GM23338 (cell line): Measurements from ENCODE around the gene KIF1A. TPM values are rescaled to one million over a fixed set of nuclear protein-coding genes. Genes with fewer than 3 reads are reported as not detected.

Experiments used
- ATAC-seq: fragments of 200-7000 bp; cut with Tn5 transposase; 3 replicates; pipeline ENCODE4 v1.9.1; 2020
- DNase-seq: peaks from one replicate; pipeline ENCODE4 v3.0.0-alpha.2; 2015; ENCODE audit warnings: low spot score
- H2AFZ ChIP-seq: fragments of 200-600 bp; sonication (generic); 2 replicates; pipeline ENCODE4 v1.8.0; 2016; ENCODE audit warnings: antibody characterized with exemption, mild to moderate bottlenecking, moderate library complexity
- H3F3A ChIP-seq: fragments of 200-600 bp; sonication (generic); replicated peaks from 2 replicates; pipeline ENCODE4 v1.8.0; 2017; ENCODE audit warnings: antibody characterized with exemption, mixed run types, low read depth
- H3K27ac ChIP-seq: fragments of 200-600 bp; sonication (generic); 2 replicates; pipeline ENCODE4 v1.6.1; 2016; ENCODE audit warnings: low read depth
- H3K27me3 ChIP-seq: fragments of 200-600 bp; sonication (generic); 2 replicates; pipeline ENCODE4 v1.8.0; 2016; ENCODE audit warnings: mild to moderate bottlenecking, mixed run types, moderate library complexity; ENCODE audit not compliant: insufficient read depth
- H3K36me3 ChIP-seq: fragments of 200-600 bp; sonication (generic); 2 replicates; pipeline ENCODE4 v1.8.0; 2016; ENCODE audit warnings: mild to moderate bottlenecking; ENCODE audit not compliant: insufficient read depth
- H3K4me1 ChIP-seq: fragments of 200-600 bp; sonication (generic); 2 replicates; pipeline ENCODE4 v1.8.0; 2016; ENCODE audit warnings: mild to moderate bottlenecking, moderate library complexity; ENCODE audit not compliant: insufficient read depth
- H3K4me2 ChIP-seq: fragments of 200-600 bp; sonication (generic); 2 replicates; pipeline ENCODE4 v1.7.1; 2017; ENCODE audit warnings: mixed run types
- H3K4me3 ChIP-seq: fragments of 200-600 bp; sonication (generic); 2 replicates; pipeline ENCODE4 v1.6.1; 2016; ENCODE audit warnings: mixed run types
- H3K79me2 ChIP-seq: fragments of 200-600 bp; sonication (generic); replicated peaks from 2 replicates; pipeline ENCODE4 v1.8.0; 2017; ENCODE audit warnings: mild to moderate bottlenecking; ENCODE audit not compliant: insufficient read depth
- H3K9me2 ChIP-seq: fragments of 200-600 bp; sonication (generic); 2 replicates; pipeline ENCODE4 v1.8.0; 2017; ENCODE audit not compliant: insufficient read depth
- H4K20me1 ChIP-seq: fragments of 200-600 bp; sonication (generic); replicated peaks from 2 replicates; pipeline ENCODE4 v1.8.0; 2017; ENCODE audit warnings: mild to moderate bottlenecking; ENCODE audit not compliant: insufficient read depth
- H3K27ac Mint-ChIP-seq: 2 replicates; pipeline ENCODE4 v1.8.0; 2020; ENCODE audit warnings: inconsistent platforms, mild to moderate bottlenecking, moderate library complexity, mixed read lengths
- H3K27me3 Mint-ChIP-seq: 3 replicates; pipeline ENCODE4 v1.8.0; 2022; ENCODE audit warnings: low read depth, mild to moderate bottlenecking, moderate library complexity, mixed read lengths, inconsistent platforms; ENCODE audit not compliant: insufficient read depth, poor library complexity
- H3K36me3 Mint-ChIP-seq: 3 replicates; pipeline ENCODE4 v1.8.0; 2021; ENCODE audit warnings: low read depth, mild to moderate bottlenecking, inconsistent platforms, moderate library complexity, mixed read lengths
- H3K4me1 Mint-ChIP-seq: 3 replicates; pipeline ENCODE4 v1.8.0; 2020; ENCODE audit warnings: mild to moderate bottlenecking, inconsistent platforms, mixed read lengths
- H3K4me3 Mint-ChIP-seq: 3 replicates; pipeline ENCODE4 v1.8.0; 2021; ENCODE audit warnings: moderate library complexity, mild to moderate bottlenecking, inconsistent platforms, mixed read lengths
- H3K9me3 Mint-ChIP-seq: 3 replicates; pipeline ENCODE4 v1.8.0; 2020; ENCODE audit warnings: moderate library complexity, mild to moderate bottlenecking, inconsistent platforms, mixed read lengths
- CREB1 ChIP-seq: fragments of 250-450 bp; sonication (Bioruptor Pico); IDR thresholded peaks from 2 replicates; pipeline ENCODE4 v1.5.0; 2020; ENCODE audit warnings: low read depth, mild to moderate bottlenecking, moderate library complexity
- CTCF ChIP-seq, 2 experiments: fragments of 200-600 bp in 1 of 2; sonication (generic) in 1 of 2; conservative IDR thresholded peaks; 2 replicates each; pipeline versions ENCODE4 v1.5.1 to v1.6.1; 2016 to 2017; ENCODE audit warnings: antibody characterized with exemption in 2 of 2, low read depth in 2 of 2, mild to moderate bottlenecking in 2 of 2, moderate library complexity in 1 of 2
- ETS1 ChIP-seq: IDR thresholded peaks from 2 replicates; pipeline ENCODE4 v1.6.1; 2016; ENCODE audit warnings: antibody characterized with exemption
- EZH2 ChIP-seq: fragments of 200-600 bp; sonication (generic); IDR thresholded peaks from one replicate; pipeline ENCODE4 v1.8.0; 2017; ENCODE audit warnings: antibody characterized with exemption, mild to moderate bottlenecking, low read depth; ENCODE audit not compliant: unreplicated experiment
- EZH2phosphoT487 ChIP-seq: fragments of 200-600 bp; sonication (generic); IDR thresholded peaks from one replicate; pipeline ENCODE4 v1.8.1; 2018; ENCODE audit warnings: antibody characterized with exemption; ENCODE audit not compliant: unreplicated experiment
- JUNB ChIP-seq: IDR thresholded peaks from one replicate; pipeline ENCODE4 v1.6.1; 2016; ENCODE audit warnings: antibody characterized with exemption; ENCODE audit not compliant: unreplicated experiment
- NANOG ChIP-seq: IDR thresholded peaks from 2 replicates; pipeline ENCODE4 v1.6.1; 2016; ENCODE audit warnings: antibody characterized with exemption, borderline replicate concordance
- POLR2AphosphoS5 ChIP-seq: IDR thresholded peaks from 2 replicates; pipeline ENCODE4 v1.6.1; 2016; ENCODE audit warnings: antibody characterized with exemption, low read depth
- REST ChIP-seq: IDR thresholded peaks from one replicate; pipeline ENCODE4 v1.6.1; 2018; ENCODE audit warnings: antibody characterized with exemption; ENCODE audit not compliant: unreplicated experiment
- STAT1 ChIP-seq: IDR thresholded peaks from one replicate; pipeline ENCODE4 v1.6.1; 2016; ENCODE audit warnings: antibody characterized with exemption; ENCODE audit not compliant: unreplicated experiment
- ZNF114 ChIP-seq: fragments of 250-450 bp; sonication (Bioruptor Pico); IDR thresholded peaks from 2 replicates; pipeline ENCODE4 v1.5.0; 2020; ENCODE audit warnings: mild to moderate bottlenecking, moderate library complexity
- ZNF331 ChIP-seq: fragments of 250-450 bp; sonication (Bioruptor Pico); IDR thresholded peaks from 2 replicates; pipeline ENCODE4 v1.5.0; 2020; ENCODE audit warnings: low read depth, mild to moderate bottlenecking, moderate library complexity
- ZNF462 ChIP-seq: fragments of 250-450 bp; sonication (Bioruptor Pico); IDR thresholded peaks from 2 replicates; pipeline ENCODE4 v1.5.0; 2020; ENCODE audit warnings: mild to moderate bottlenecking, moderate library complexity
- polyA plus RNA-seq: library from polyadenylated mRNA; unstranded; fragments of >200 nt; fragmentation: Nextera tagmentation; extraction: Ambion mirVana; gene quantifications from 2 replicates; pipeline ENCODE4 v1.2.1, GENCODE V29; 2016
- total RNA-seq: library from RNA; depleted of rRNA; stranded (reverse); fragments of >200 nt; shearing (Covaris generic); gene quantifications from 2 replicates; pipeline ENCODE4 v1.2.3, GENCODE V29; 2014

The KIF1A gene
- total and polyA plus RNA-seq, 2 experiments from 2014 or later, result 169 to 214 TPM

- H3K4me2 ChIP-seq, result no peak overlapping the region
- H3K79me2 ChIP-seq, result no peaks in the 10 kb centered on the region
- H4K20me1 ChIP-seq, result no peaks in the 10 kb centered on the region; the same call in 1 of the 2 replicates
- H3K4me3 ChIP-seq, result no peak overlapping the region
- no peaks in the 10 kb centered on the region for H3F3A ChIP-seq
- no peak overlapping the region for H2AFZ ChIP-seq
- TF ChIP-seq ZNF114 (CRISPR knock-in tag), result no peak
- no peak for TF ChIP-seq STAT1
- no peak for TF ChIP-seq EZH2phosphoT487
- TF ChIP-seq POLR2AphosphoS5, result no peak
- TF ChIP-seq CTCF (conservative IDR thresholded peaks at IDR 0.05; ENCODE audit: low read depth in 2 of 2), result no peak
- TF ChIP-seq CREB1 (CRISPR knock-in tag), result no peak
- no peak for TF ChIP-seq EZH2
- TF ChIP-seq ETS1, result no peak
- no peak for TF ChIP-seq ZNF331 (CRISPR knock-in tag)
- no peak for TF ChIP-seq JUNB
- TF ChIP-seq REST, result no peak
- TF ChIP-seq ZNF462 (CRISPR knock-in tag), result no peak
- TF ChIP-seq NANOG, result no peak
- H3K9me2 ChIP-seq, result no peaks in the 10 kb centered on the region
- DNase-seq (no peak), ATAC-seq (no peak)
- H3K36me3 ChIP-seq, result peaks cover 12% of the 10 kb centered on the region; the same call in 1 of the 2 replicates
- Mint-ChIP-seq H3K9me3 (no peaks in the 10 kb centered on the region; the same call in 2 of the 3 replicates), H3K27me3 (peaks cover 40% of the 10 kb centered on the region), H3K4me1 (no peaks in the 10 kb centered on the region), H3K4me3 (no peak overlapping the region), H3K36me3 (peaks cover 87% of the 10 kb centered on the region), H3K27ac (no peak overlapping the region)
- H3K27ac ChIP-seq, result no peak overlapping the region
- H3K4me1 ChIP-seq, result no peaks in the 10 kb centered on the region
- H3K27me3 ChIP-seq, result no peaks in the 10 kb centered on the region
These were observed 73.3 kb downstream of the KIF1A start for GRCh38 chr2:240746671-240747070.
